GM19025 (cell line): ENCODE results near the gene ISM2.

ENCODE experiments used
- ATAC-seq: cut with Tn5 transposase; IDR thresholded peaks from one replicate; pipeline ENCODE4 v1.9.1; 2021; ENCODE audit warnings: mild to moderate bottlenecking, low read depth, moderate library complexity; ENCODE audit not compliant: unreplicated experiment

The ISM2 gene

DNA sequence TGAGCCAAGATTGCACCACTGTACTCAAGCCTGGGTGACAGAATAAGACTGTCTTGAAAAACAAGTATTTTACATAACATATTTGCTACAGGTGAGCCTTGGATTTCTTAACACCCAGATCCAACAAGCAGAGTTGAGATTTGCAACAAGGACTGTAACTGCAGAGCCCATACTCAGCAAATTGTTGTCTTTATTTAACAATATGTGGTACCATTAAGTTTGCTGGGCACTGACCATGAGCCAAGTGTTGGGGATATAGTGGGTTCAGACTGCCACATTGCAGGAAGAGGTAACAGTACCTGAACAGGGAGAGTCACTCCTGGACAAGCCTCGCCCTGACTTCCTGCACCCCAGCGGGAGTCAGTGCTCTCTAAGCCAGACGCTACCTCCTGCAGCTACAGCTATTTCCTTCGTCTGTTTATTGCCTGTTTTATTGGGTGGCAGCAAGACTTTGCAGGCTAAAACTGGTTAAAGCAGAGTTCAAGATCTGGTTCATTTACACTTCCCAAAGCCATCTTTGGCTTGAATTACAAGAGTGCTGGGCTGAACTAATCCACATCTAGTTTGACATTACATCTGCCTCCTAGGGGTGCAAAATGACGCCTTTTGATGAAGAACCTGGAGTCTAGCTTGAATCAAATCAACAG lies 28.3 kb downstream of the ISM2 start:
- ATAC-seq: no peak

GRCh38 chr14:77469539-77469938 lies 29.1 kb downstream of the ISM2 start:
- no peak for ATAC-seq

DNA sequence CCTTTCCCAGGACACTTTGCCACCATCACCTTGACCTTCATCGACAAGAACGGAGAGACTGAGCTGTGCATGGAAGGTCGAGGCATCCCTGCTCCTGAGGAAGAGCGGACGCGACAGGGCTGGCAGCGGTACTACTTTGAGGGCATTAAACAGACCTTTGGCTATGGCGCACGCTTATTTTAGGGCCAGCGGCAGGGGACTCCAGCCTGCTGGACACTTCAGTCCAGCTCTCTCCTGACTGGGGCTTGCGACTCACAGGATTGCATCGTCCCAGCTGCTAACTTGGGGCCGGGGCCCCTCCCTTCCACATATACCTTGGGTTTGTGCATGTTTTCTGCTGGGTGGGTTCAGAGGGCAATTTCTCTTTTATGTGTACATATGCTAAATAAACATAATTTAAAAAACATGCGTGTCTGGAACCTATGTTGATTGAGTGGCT lies 29.5 kb downstream of the ISM2 start:
- ATAC-seq: no peak

DNA sequence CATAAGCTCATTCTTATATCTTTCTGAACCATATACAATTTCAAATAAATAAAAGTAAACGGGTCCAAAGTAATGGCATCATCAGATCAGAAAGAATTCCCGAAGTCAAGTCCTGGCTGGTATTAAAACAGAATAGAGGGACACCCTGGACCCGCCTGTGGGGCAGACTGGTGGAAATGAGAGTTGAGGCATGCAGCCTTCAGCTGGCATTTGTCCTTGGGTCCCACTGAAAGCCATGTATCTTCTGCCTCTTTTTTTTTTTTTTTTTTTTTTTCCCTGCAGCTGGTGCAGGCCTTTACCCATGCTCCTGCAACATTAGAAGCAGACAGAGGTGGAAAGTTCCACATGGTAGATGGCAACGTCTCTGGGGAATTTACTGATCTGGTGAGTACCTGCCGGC lies 30.8 kb downstream of the ISM2 start:
- ATAC-seq: no peak

DNA sequence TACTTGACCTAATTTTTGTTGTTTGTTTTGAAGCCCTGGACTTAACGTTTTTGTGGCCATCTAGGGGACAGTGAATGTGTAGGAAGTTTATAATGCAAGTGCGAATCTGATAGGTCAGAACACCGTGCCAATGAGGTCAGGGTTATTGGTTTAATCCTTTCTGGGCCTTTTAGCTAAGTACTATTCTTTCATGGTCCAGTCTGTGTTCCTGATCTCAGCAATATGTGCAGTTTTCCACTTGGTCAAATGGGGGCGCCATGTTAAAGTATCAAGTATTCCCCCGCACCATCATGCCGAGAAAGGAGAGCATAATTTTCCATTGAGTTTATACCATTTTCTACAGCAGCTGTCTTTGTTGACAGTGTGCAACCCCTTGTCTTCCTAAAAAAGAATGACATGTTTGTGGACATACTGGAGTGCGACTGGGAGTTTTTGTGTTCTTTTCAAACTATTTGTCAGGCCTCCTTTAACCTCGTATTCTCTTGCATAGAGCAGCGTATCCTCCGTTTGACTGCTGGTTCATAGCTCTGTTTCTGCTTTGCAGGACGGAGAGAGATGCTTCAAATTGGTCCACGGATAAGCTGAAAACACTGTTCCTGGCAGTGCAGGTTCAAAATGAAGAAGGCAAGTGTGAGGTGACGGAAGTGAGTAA lies 39.4 kb downstream of the ISM2 start:
- no peak for ATAC-seq

- ATAC-seq: peak; percentile 11
Measured at GRCh38 chr14:77458249-77458950, 40.2 kb downstream of the ISM2 start.

- peak; percentile 88 for ATAC-seq
Measured at GRCh38 chr14:77457522-77458248, 40.9 kb downstream of the ISM2 start, which contains the start of the genes AHSA1 and VIPAS39. TSS of gene AHSA1 (plus strand) at chr14:77458093. CDS start at chr14:77458190, 97 bp downstream. TSS of gene VIPAS39 (minus strand) at chr14:77457601. CDS start at chr14:77454102, 3,499 bp downstream.

GRCh38 chr14:77457115-77457521 lies 41.5 kb downstream of the ISM2 start:
- ATAC-seq: peak; percentile 15

DNA sequence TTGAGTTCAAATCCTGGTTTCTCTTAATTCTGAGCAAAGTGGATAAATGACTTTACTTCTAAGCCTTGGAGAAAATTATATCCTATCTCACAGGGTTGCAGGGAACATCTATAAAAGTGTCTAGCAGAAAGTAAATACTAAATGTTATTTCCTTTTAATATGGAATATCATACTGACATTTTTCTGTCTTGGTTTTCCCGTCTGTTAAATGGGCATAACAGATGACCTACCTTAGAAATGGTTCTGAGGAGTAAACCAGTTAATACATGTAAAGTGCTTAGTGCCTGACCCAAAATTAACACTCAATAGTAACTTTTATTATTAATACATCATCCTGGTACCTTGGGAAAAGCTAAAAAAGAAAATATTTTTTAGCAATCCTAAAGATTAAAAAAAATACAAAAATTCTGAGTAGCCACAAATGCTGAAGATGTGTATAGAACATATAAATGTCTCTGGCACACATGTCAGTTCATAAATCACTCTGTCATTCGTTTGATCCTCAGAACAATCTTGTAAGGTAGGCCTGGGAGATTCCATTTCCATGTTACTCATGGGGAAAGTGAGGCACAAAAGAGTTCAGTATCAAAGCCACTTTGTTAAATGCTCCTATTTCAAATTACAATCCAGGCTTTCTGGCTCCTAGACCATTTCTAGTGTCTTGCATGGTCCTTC lies 42.5 kb downstream of the ISM2 start:
- ATAC-seq: no peak

GRCh38 chr14:77442196-77442595 lies 56.4 kb downstream of the ISM2 start:
- ATAC-seq: no peak

GRCh38 chr14:77439861-77440260 lies 58.8 kb downstream of the ISM2 start:
- ATAC-seq: no peak

DNA sequence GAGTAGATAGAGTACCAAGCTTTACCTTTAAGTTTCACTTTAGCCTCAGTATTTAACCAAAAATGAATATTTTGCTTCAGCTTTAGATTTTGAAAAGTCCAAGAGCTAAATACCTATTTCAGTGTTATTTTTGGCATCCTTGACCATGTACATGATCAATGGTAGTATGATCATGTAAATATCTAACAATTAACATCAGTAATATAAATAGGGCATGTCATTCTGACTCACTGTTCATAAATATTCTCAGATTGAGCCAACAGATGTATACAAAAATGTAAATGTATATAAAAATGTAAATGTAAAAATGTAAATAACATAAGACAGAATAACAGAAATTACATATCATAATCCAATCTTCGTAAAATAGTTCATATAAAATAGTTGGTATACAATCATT lies 60.0 kb downstream of the ISM2 start:
- no peak for ATAC-seq

DNA sequence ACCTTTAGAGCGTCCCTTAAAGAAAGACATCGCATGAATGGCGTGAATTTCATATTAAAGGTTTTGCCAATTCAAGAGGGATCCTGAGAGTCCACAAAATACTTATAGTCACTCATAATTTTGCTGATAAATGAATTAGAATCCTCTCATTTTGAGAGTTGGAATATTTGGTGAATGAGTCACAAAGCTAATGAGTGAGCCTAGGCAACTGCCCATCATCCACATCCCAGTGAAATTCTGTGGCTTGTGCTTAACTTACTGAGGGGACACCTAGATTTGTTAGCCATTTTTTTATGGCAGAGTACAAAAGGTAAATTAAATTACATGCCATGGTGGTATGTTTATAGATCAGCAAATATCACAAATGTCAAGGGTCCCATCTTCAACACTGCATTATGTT lies 62.6 kb downstream of the ISM2 start:
- no peak for ATAC-seq

GRCh38 chr14:77426396-77426795 lies 72.2 kb downstream of the ISM2 start:
- no peak for ATAC-seq

DNA sequence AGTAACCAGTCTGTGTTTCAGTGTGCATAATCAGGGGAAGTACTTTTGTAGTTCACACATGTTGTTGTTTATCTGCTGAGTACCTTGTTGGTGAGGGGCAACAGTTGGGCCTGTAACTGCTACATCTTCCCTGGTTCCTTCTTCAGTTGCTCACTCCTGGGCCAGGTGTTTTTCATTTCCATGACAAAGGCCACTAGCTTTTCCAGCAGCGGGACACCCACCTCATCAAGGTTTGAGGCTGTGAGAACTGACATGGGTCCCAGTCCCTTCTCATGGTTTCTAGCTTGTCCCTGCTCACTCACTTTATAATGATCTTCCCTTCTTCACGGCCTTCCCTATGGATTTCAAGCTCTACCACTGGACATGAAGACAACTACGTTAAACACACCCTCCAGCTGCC lies 73.8 kb downstream of the ISM2 start:
- ATAC-seq: no peak
